Stimulated activated CD8-positive, alpha-beta memory T cell treated with anti-CD3 and anti-CD28 coated beads, Interleukin-12 subunit alpha, Interleukin-12 subunit beta, amount 100 ng/mL, for 24 hours (primary cell): ENCODE results near the gene OR2J3.
"Not testable (repeated sequence)": the region's sequence is repeated elsewhere in the genome, so short reads cannot be mapped to it uniquely, and the experiment has no call there.

Experiments used
- DNase-seq: peaks from one replicate; pipeline ENCODE4 v3.0.0-alpha.2; 2020; ENCODE audit errors: extremely low read depth

The OR2J3 gene

DNA sequence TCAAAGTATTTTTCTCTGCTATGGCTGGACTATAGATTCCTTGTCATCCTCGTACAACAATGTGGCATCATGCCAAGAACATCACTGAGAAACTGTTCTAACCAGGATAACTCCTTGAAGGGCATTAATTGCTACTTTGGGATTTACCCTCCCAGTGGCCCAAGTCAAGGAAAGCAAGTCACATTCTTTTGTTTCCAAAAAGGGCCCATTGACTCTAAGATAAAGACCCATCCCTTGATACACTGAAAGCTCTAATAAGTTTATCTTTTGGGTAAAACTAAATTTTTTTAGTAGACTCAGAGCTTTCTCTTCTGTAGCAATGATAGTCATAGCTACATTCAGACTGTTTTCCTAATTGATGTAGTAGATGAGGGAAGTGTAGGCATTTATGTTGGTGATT lies at the start of gene OR2J3:
Gene OR2J3, plus strand, starts transcription at position 301 of the 400 bp plus-strand sequence. CDS start 3,833 bp downstream, outside the sequence.
- DNase-seq = no peak

- no peak for DNase-seq
Observed at GRCh38 chr6:29071831-29072723, 35.8 kb upstream of the OR2J3 start.

- no peak for DNase-seq
Observed at GRCh38 chr6:29079203-29079602, 28.7 kb upstream of the OR2J3 start.

GRCh38 chr6:29081312-29081711 lies 26.5 kb upstream of the OR2J3 start:
- no peak for DNase-seq

DNA sequence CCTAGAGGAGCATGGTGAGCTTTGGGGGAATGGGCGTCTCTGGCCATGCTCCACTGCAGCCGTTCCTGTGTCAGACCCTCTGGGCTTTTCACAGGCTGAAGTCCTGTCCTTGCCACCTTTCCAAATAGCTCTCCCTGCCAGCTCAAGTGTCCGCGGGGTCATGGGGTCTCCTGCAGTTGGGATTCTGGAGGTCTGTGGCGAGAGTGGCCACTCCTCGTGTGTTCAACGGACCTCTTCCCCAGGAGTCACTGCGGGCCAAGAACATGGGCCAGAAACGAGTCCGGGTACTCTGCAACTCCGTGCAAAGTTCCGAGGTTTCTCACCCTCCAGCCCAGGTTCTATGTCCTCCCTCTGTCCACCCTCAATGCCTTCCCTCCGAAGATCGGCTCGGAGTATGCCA lies 25.4 kb upstream of the OR2J3 start:
- DNase-seq = no peak

GRCh38 chr6:29087213-29087612 lies 20.6 kb upstream of the OR2J3 start, which contains the start of gene OR2B3:
OR2B3 (minus strand) TSS chr6:29087313; CDS start chr6:29087248, 65 bp downstream.
- no peak for DNase-seq

DNA sequence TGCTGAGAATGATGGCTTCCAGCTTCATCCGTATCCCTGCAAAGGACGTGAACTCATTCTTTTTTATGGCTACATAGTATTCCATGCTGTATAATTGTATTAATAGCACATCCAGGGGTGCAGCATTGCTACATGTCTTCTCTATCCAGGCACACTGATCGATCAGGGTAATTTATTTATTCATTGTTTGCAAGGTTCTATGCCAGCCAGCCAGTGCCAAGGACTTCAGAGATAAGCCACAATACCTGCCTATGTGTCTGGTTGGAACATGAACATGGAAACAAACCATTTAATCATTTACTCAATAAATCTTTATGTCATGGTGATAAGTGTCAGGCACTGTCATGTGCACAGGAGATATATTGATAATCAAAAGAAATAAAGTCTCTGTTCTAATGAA lies 14.9 kb upstream of the OR2J3 start:
- no peak for DNase-seq

GRCh38 chr6:29097803-29098202 lies 10.1 kb upstream of the OR2J3 start:
- DNase-seq = no peak

- DNase-seq = no peak
Observed at GRCh38 chr6:29099190-29099589, 8.7 kb upstream of the OR2J3 start, which contains the start of gene OR2J1. OR2J1 (plus strand) TSS chr6:29099490; CDS start chr6:29100943, 1,453 bp downstream.

- no peak for DNase-seq
Observed at GRCh38 chr6:29112135-29112534, 4.3 kb downstream of the OR2J3 start.

DNA sequence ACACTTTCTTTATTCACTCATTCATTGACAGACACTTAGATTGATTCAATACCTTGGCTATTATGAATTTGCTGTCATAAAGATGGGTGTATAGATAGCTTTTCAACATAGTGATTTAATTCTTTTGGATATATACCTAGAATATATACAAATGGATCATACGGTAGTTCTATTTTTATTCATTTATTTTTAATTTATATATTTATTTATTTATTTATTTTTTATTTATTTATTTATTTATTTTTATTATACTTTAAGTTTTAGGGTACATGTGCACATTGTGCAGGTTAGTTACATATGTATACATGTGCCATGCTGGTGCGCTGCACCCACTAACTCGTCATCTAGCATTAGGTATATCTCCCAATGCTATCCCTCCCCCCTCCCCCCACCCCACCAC lies 7.1 kb downstream of the OR2J3 start:
- not testable (repeated sequence) for DNase-seq

DNA sequence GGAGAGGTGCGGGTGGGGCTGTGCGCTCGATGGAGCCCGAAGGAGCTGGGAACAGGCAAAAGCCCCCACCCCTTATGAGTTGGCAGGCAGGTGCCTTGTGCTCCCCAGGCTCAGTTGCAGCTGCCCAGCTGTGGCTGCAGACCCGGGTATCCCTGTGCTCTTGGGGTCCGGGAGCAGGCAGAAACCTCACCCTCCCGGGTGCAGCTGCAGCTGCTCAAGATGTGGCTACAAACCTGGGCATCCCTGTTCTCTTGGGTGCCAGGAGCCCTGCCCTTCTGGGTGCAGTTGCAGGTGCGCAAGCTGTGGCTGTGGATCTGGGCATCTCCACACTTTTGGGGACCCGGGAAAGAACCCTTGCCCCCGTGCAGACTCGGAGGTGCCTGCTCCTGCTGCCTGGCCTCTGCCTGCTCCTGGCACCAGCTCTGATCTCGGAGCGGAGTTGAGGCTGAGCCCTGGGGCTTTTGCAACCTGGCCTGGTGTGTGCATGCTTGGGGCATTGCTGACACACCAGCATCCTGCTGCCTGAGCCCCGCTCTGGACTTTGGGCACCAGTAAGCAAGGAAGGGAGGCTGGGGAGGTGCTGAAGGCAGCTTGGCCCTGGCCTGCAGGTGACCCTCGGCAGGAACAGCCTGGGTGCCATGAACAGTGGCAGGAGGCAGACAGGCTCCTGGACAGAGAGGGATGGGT lies 21.6 kb downstream of the OR2J3 start:
- DNase-seq = no peak

GRCh38 chr6:29130644-29131043 lies 22.8 kb downstream of the OR2J3 start:
- DNase-seq = no peak

- no peak for DNase-seq
Observed at GRCh38 chr6:29131691-29132090, 23.8 kb downstream of the OR2J3 start.

GRCh38 chr6:29137724-29138123 lies 29.9 kb downstream of the OR2J3 start:
- no peak for DNase-seq

DNA sequence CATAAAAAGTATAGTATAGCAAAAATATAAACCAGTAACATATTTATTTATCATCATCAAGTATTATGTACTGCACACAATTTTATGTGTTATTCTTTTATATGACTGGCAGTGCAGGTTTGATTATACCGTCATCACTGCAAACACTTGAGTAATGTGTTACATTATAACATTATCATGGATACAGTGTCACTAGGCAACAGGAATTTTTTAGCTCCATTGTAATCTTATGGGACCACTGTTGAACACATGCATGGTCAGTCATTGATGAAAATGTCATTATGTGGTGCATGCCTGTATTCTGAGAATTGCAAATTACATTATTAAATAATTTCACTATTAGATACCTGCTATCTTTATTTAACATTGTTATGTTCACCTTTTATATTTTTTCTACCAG lies 33.7 kb downstream of the OR2J3 start:
- DNase-seq = no peak

- no peak for DNase-seq
Observed at GRCh38 chr6:29142309-29142708, 34.5 kb downstream of the OR2J3 start.

GRCh38 chr6:29146179-29146578 lies 38.3 kb downstream of the OR2J3 start:
- no peak for DNase-seq

GRCh38 chr6:29147074-29147473 lies 39.2 kb downstream of the OR2J3 start:
- DNase-seq = no peak

DNA sequence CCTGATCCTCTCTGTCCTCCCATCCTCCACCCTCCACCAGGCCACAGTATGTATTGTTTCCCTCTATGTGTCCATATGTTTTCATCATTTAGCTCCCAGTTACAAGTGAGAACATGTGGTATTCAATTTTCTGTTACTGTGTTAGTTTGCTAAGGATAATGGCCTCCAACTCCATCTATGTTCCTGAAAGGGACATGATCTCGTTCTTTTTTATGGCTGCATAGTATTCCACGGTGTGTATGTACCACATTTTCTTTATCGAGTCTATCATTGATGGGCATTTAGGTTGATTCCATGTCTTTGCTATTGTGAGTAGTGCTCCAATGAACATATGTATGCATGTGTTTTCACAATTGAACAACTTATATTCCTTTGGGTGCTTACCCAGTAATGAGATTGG lies 41.6 kb downstream of the OR2J3 start:
- DNase-seq = not testable (repeated sequence)

DNA sequence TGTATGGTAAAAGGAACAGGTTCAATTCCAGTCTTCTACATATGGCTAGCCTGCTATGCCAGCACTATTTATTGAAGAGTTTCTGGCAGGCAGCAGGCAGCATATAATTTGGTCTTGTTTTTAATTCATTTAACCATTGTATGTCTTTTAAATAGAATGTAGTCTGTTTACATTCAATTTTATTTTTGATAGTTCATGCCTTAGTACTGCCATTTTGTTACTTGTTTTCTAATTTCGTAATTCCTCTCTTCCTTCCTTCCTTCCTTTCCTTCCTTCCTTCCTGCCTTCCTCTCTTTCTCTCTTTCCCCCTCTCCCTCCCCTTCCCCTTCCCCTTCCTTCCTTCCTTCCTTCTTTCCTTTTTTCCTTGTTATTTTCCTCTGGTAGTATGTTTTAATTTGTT lies 45.2 kb downstream of the OR2J3 start:
- no peak for DNase-seq

- not testable (repeated sequence) for DNase-seq
Observed at GRCh38 chr6:29155182-29155581, 47.3 kb downstream of the OR2J3 start.

- DNase-seq = not testable (repeated sequence)
Observed at GRCh38 chr6:29159922-29160321, 52.1 kb downstream of the OR2J3 start.
